ENCODE measurements around the gene PSMC3IP. TPM values are rescaled to one million over a fixed set of nuclear protein-coding genes. Genes with fewer than 3 reads are reported as not detected.

The PSMC3IP gene
- total RNA-seq, 1 experiment from 2014 or later, result 19.2 TPM

DNA sequence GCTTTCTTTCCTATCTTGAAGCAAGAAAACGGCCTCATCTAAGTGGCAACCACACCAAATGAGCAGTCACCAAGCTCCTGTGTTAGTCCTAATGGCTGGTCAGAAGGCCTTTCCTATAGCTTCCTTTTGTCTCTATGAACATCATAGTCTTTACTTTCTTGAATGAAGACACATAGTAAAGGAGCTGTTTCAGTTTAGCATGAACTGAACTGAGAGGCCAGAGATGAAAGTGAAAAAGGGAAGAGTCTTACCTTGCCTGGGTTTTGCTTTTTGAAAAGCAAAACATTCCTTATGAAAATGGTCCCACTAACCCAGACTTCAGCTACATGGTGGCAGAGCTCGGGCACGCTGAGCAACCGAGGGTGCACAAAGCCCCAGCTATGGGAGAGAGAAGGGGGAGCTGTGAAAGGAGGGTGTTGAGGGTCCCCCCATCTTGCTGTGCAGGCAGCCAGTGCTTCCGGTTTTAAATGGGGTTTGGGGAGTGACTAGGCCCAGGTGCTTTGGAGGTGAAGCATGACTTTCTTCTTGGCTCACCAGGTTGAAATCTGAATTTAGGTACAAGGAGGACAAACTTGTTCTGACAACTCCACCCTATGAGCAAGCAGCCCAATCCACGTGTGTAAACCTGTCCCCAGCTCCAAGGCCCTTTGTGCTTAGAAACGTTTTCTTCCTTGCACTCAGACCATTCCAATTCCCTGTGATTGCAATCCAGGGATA is 9.1 kb upstream of the PSMC3IP start:
- H3K9me3 ChIP-seq (ENCODE audit: control insufficient read depth, insufficient read depth, low read depth, low read length), result no peaks in the 10 kb centered on the region
- ATAC-seq (no peak), DNase-seq (ENCODE audit: low read depth, low spot score) (no peak)
- no peak overlapping the region for H3K27ac ChIP-seq (ENCODE audit: low read length)
- TF ChIP-seq, protein P1, sequence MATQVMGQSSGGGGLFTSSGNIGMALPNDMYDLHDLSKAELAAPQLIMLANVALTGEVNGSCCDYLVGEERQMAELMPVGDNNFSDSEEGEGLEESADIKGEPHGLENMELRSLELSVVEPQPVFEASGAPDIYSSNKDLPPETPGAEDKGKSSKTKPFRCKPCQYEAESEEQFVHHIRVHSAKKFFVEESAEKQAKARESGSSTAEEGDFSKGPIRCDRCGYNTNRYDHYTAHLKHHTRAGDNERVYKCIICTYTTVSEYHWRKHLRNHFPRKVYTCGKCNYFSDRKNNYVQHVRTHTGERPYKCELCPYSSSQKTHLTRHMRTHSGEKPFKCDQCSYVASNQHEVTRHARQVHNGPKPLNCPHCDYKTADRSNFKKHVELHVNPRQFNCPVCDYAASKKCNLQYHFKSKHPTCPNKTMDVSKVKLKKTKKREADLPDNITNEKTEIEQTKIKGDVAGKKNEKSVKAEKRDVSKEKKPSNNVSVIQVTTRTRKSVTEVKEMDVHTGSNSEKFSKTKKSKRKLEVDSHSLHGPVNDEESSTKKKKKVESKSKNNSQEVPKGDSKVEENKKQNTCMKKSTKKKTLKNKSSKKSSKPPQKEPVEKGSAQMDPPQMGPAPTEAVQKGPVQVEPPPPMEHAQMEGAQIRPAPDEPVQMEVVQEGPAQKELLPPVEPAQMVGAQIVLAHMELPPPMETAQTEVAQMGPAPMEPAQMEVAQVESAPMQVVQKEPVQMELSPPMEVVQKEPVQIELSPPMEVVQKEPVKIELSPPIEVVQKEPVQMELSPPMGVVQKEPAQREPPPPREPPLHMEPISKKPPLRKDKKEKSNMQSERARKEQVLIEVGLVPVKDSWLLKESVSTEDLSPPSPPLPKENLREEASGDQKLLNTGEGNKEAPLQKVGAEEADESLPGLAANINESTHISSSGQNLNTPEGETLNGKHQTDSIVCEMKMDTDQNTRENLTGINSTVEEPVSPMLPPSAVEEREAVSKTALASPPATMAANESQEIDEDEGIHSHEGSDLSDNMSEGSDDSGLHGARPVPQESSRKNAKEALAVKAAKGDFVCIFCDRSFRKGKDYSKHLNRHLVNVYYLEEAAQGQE (IDR thresholded peaks at IDR 0.05; ENCODE audit: insufficient read depth in 1 of 2, low read depth in 2 of 2, low read length in 1 of 2), result no peak
- TF ChIP-seq POLR2AphosphoS5 (IDR thresholded peaks at IDR 0.05; ENCODE audit: low read depth, low read length), result no peak
- no peak for TF ChIP-seq SIN3A (IDR thresholded peaks at IDR 0.05; ENCODE audit: borderline replicate concordance, insufficient read depth, low read depth, low read length)
- TF ChIP-seq, protein P2, sequence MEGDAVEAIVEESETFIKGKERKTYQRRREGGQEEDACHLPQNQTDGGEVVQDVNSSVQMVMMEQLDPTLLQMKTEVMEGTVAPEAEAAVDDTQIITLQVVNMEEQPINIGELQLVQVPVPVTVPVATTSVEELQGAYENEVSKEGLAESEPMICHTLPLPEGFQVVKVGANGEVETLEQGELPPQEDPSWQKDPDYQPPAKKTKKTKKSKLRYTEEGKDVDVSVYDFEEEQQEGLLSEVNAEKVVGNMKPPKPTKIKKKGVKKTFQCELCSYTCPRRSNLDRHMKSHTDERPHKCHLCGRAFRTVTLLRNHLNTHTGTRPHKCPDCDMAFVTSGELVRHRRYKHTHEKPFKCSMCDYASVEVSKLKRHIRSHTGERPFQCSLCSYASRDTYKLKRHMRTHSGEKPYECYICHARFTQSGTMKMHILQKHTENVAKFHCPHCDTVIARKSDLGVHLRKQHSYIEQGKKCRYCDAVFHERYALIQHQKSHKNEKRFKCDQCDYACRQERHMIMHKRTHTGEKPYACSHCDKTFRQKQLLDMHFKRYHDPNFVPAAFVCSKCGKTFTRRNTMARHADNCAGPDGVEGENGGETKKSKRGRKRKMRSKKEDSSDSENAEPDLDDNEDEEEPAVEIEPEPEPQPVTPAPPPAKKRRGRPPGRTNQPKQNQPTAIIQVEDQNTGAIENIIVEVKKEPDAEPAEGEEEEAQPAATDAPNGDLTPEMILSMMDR (IDR thresholded peaks at IDR 0.05), result no peak
- TF ChIP-seq TCF7L2 (IDR thresholded peaks at IDR 0.05; ENCODE audit: low read depth, low read length), result no peak
- BruUV-seq (replicated peaks), result no TSS peak
- no peaks in the 10 kb centered on the region for H3K27me3 ChIP-seq (ENCODE audit: control insufficient read depth, insufficient read depth, low read length)
- intact Hi-C loops (cut with micrococcal nuclease; ENCODE audit: unreplicated experiment) (no loop called here), in situ Hi-C loops (cut with HindIII; ENCODE audit: low pct_unique_long_range_greater_than_20kb, low sequenced_read_pairs) (no loop called here)
- peaks cover 7% of the 10 kb centered on the region for H3K36me3 ChIP-seq (ENCODE audit: control insufficient read depth, insufficient read depth, low read length)
- ChIA-PET CTCF (no interaction called here), POLR2A (no interaction called here)
- no peak overlapping the region for H3K4me3 ChIP-seq (ENCODE audit: low read depth in 2 of 2, low read length in 2 of 2)
- no peaks in the 10 kb centered on the region for H3K4me1 ChIP-seq (ENCODE audit: control insufficient read depth, insufficient read depth, low read length)

DNA sequence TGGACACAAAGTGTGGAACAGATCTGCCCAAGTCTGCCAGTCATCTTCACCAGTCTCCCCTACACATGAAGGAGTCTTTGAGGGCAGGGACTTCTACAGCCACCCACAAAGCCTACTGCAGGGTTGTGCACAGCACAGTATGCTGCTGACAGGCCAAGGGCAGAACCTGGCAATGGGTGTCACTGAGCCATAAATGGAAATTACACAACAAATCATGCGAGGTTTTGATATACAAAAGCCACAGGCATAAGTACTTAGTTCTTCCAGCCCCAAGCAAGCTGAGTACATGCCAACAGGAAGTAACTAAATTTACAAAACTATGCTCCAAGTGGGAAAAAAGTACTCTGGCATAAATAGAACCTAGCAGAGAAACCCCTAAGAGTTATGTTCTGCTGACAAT is 7.8 kb upstream of the PSMC3IP start:
- CTCF ChIA-PET, result no interaction called here
- intact Hi-C loops (cut with micrococcal nuclease; ENCODE audit: unreplicated experiment) (no loop called here), in situ Hi-C loops (cut with HindIII; ENCODE audit: low pct_unique_long_range_greater_than_20kb, low sequenced_read_pairs) (no loop called here)
- BruUV-seq (replicated peaks), result no TSS peak
- POLR2A ChIA-PET, result no interaction called here
- DNase-seq (ENCODE audit: low read depth, low spot score) (no peak), ATAC-seq (no peak)
- no peak overlapping the region for H3K4me3 ChIP-seq (ENCODE audit: low read depth in 2 of 2, low read length in 2 of 2)
- H3K36me3 ChIP-seq (ENCODE audit: control insufficient read depth, insufficient read depth, low read length), result peaks cover 7% of the 10 kb centered on the region
- TF ChIP-seq POLR2AphosphoS5 (IDR thresholded peaks at IDR 0.05; ENCODE audit: low read depth, low read length) (no peak), TCF7L2 (IDR thresholded peaks at IDR 0.05; ENCODE audit: low read depth, low read length) (no peak), SIN3A (IDR thresholded peaks at IDR 0.05; ENCODE audit: borderline replicate concordance, insufficient read depth, low read depth, low read length) (no peak)
- TF ChIP-seq, protein P1 (IDR thresholded peaks at IDR 0.05; ENCODE audit: insufficient read depth in 1 of 2, low read depth in 2 of 2, low read length in 1 of 2), result no peak
- TF ChIP-seq, protein P2 (IDR thresholded peaks at IDR 0.05), result no peak
- H3K9me3 ChIP-seq (ENCODE audit: control insufficient read depth, insufficient read depth, low read depth, low read length), result no peaks in the 10 kb centered on the region
- no peaks in the 10 kb centered on the region for H3K27me3 ChIP-seq (ENCODE audit: control insufficient read depth, insufficient read depth, low read length)
- H3K4me1 ChIP-seq (ENCODE audit: control insufficient read depth, insufficient read depth, low read length), result no peaks in the 10 kb centered on the region
- H3K27ac ChIP-seq (ENCODE audit: low read length), result no peak overlapping the region
